LNCAP (cell line): ENCODE data around the gene OLIG1.

Source experiments
- TF ChIP-seq, protein P1 (sequence below): fragments of 450-650 bp; IDR thresholded peaks from 2 replicates; pipeline ENCODE4 v1.5.1; 2017; ENCODE audit warnings: mild to moderate bottlenecking

Gene OLIG1

DNA sequence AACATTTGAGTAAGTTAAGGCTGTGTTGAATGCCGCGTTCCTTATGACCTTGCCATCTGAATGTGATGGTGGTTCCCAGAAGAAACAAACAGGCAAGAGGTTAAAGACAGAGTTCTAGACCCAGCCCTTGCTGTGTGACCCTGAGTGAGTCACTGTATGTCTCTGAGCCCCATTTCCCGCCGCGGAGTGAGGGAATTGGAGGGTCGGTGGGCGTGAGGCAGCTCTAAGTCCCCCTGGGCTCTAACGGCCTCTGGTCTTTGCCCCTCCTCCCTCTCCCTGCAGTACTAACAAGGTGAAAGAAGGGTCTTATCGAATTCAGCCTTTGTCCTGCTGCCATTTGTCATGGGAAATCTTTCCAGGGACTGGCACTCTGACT lies 40.4 kb downstream of the OLIG1 start:
- TF ChIP-seq, protein P1, sequence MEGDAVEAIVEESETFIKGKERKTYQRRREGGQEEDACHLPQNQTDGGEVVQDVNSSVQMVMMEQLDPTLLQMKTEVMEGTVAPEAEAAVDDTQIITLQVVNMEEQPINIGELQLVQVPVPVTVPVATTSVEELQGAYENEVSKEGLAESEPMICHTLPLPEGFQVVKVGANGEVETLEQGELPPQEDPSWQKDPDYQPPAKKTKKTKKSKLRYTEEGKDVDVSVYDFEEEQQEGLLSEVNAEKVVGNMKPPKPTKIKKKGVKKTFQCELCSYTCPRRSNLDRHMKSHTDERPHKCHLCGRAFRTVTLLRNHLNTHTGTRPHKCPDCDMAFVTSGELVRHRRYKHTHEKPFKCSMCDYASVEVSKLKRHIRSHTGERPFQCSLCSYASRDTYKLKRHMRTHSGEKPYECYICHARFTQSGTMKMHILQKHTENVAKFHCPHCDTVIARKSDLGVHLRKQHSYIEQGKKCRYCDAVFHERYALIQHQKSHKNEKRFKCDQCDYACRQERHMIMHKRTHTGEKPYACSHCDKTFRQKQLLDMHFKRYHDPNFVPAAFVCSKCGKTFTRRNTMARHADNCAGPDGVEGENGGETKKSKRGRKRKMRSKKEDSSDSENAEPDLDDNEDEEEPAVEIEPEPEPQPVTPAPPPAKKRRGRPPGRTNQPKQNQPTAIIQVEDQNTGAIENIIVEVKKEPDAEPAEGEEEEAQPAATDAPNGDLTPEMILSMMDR: no peak

GRCh38 chr21:33111577-33111976 lies 41.6 kb downstream of the OLIG1 start:
- TF ChIP-seq, protein P1: no peak

GRCh38 chr21:33112151-33112550 lies 42.2 kb downstream of the OLIG1 start:
- TF ChIP-seq, protein P1: no peak

GRCh38 chr21:33112681-33113080 lies 42.7 kb downstream of the OLIG1 start:
- TF ChIP-seq, protein P1: no peak

DNA sequence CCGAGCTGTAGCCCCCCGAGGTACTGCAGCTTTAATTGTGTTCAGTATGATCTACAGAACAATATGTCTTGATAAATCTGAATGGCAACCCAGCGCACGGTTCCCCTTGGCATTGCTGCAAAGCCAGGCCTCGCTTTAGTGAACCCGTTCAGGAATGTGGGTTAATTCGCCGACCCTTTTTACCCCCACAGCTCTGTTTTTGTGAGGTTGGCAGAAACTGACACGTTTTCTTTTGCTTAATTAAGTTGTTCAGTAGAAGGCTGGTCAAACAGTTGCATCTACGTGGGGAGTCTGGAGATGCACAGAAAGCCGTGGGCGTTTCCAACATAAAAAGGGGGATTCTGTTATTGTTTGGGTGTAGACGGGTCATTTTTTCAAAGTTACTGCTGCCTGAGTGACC lies 43.2 kb downstream of the OLIG1 start:
- TF ChIP-seq, protein P1: no peak

DNA sequence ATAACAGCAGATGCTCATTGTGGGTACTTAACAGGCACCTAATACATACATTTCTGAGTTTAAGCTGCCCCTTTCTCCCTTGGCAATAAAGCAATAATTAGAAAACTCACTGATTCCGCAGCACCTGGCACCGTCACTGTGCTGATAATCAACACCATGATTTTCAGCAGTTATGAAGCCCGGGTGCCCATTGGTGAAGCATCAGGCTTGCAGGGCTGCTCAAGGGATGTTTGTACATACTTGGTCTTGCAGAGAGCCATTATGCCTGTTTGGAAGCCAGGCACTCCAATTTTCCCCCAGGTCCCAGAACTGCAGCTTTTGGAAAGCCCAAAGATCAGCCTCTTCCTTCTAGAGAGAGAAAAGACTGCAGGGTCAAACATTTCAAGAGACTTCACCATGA lies 44.3 kb downstream of the OLIG1 start:
- TF ChIP-seq, protein P1: no peak

- TF ChIP-seq, protein P1: no peak
Observed at GRCh38 chr21:33115631-33116510, 45.9 kb downstream of the OLIG1 start.

- TF ChIP-seq, protein P1: no peak
Observed at GRCh38 chr21:33116676-33117075, 46.7 kb downstream of the OLIG1 start.
